Measurements from ENCODE around the gene RBM18. TPM values are rescaled to one million over a fixed set of nuclear protein-coding genes. Genes with fewer than 3 reads are reported as not detected.
A peak's percentile ranks its signal among the peaks of the same experiment; 100 is the strongest.

The RBM18 gene
- total and polyA plus RNA-seq, 2 donors (not counting 1 experiment from before 2014, with no cell fraction given): 9.7 to 12.4 TPM

DNA sequence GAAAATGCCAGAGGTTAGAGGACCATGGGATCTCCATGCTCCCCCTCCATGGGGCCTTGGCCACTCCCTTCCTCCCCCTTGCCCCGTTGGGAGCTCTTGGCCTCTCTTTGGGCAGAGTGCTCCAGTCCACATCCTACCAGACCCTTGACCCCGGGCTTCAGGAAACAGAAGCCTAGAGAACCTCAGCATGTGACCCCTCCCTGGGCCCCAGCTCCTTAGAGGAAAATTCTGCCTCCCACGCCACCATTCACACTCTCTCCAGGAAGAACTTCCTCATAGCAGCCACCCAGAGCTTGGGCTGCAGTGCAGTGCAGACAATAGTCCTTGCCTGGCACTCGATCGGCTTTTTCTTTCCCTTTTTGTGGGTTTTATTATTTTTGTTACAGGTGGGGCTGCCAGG, 41.8 kb downstream of the RBM18 start:
- Mint-ChIP-seq H3K4me1 (peaks cover 34% of the 10 kb centered on the region), H3K27ac (no peak overlapping the region), H3K27me3 (peaks cover 84% of the 10 kb centered on the region), H3K4me3 (no peak overlapping the region), H3K9me3 (ENCODE audit: insufficient read depth) (no peaks in the 10 kb centered on the region)
- Histone ChIP-seq H3K9me3 (ENCODE audit: control extremely low read depth in 1 of 3, control insufficient read depth in 2 of 3, insufficient read depth in 1 of 3, low read length in 2 of 3) (peaks cover 0 to 30% (median 0%) of the 10 kb centered on the region in 3 donors), H3K27ac (ENCODE audit: low read length in 2 of 2) (no peak overlapping the region), H2AFZ (ENCODE audit: insufficient read depth, low read depth, low read length, poor library complexity, severe bottlenecking) (no peak overlapping the region), H3K36me3 (replicated peaks in 1 of 2; ENCODE audit: control extremely low read depth in 1 of 2, control insufficient read depth in 1 of 2, extremely low read depth in 1 of 2, insufficient read depth in 2 of 2, low read length in 1 of 2) (no peaks in the 10 kb centered on the region), H3K9ac (ENCODE audit: low read length) (no peak overlapping the region), H3K4me1 (ENCODE audit: control insufficient read depth in 2 of 2, insufficient read depth in 2 of 2, low read length in 2 of 2) (peaks cover 33 to 35% of the 10 kb centered on the region in 2 donors), H3K4me2 (replicated peaks; ENCODE audit: low read depth, low read length, poor library complexity, severe bottlenecking) (no peak overlapping the region), H3K27me3 (replicated peaks in 1 of 4; ENCODE audit: control extremely low read depth in 1 of 4, control insufficient read depth in 3 of 4, insufficient read depth in 4 of 4, low read length in 3 of 4) (peaks cover 0 to 70% (median 39%) of the 10 kb centered on the region in 4 experiments), H3K79me2 (ENCODE audit: control insufficient read depth, insufficient read depth, low read length) (no peaks in the 10 kb centered on the region), H3K4me3 (ENCODE audit: control extremely low read depth in 1 of 5, extremely low read depth in 1 of 5, insufficient read depth in 1 of 5, low read depth in 2 of 5, low read length in 4 of 5) (no peak overlapping the region), H4K20me1 (ENCODE audit: control insufficient read depth, insufficient read depth, low read length, poor library complexity, severe bottlenecking) (no peaks in the 10 kb centered on the region)
- ATAC-seq (ENCODE audit: low read depth) (no peak), DNase-seq (no peak)
- ChIA-PET CTCF (no interaction called here), POLR2A (no interaction called here)
- TF ChIP-seq, protein P1, sequence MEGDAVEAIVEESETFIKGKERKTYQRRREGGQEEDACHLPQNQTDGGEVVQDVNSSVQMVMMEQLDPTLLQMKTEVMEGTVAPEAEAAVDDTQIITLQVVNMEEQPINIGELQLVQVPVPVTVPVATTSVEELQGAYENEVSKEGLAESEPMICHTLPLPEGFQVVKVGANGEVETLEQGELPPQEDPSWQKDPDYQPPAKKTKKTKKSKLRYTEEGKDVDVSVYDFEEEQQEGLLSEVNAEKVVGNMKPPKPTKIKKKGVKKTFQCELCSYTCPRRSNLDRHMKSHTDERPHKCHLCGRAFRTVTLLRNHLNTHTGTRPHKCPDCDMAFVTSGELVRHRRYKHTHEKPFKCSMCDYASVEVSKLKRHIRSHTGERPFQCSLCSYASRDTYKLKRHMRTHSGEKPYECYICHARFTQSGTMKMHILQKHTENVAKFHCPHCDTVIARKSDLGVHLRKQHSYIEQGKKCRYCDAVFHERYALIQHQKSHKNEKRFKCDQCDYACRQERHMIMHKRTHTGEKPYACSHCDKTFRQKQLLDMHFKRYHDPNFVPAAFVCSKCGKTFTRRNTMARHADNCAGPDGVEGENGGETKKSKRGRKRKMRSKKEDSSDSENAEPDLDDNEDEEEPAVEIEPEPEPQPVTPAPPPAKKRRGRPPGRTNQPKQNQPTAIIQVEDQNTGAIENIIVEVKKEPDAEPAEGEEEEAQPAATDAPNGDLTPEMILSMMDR (IDR thresholded peaks at IDR 0.05): no peak
- TF ChIP-seq EZH2 (IDR thresholded peaks at IDR 0.05; ENCODE audit: borderline replicate concordance, insufficient read depth, low read depth, low read length, poor library complexity, severe bottlenecking): no peak
- intact Hi-C loops (cut with micrococcal nuclease): no loop called here
- 35% methylated on average over 2 of the region's 5 CpGs for WGBS (ENCODE audit: insufficient coverage)

DNA sequence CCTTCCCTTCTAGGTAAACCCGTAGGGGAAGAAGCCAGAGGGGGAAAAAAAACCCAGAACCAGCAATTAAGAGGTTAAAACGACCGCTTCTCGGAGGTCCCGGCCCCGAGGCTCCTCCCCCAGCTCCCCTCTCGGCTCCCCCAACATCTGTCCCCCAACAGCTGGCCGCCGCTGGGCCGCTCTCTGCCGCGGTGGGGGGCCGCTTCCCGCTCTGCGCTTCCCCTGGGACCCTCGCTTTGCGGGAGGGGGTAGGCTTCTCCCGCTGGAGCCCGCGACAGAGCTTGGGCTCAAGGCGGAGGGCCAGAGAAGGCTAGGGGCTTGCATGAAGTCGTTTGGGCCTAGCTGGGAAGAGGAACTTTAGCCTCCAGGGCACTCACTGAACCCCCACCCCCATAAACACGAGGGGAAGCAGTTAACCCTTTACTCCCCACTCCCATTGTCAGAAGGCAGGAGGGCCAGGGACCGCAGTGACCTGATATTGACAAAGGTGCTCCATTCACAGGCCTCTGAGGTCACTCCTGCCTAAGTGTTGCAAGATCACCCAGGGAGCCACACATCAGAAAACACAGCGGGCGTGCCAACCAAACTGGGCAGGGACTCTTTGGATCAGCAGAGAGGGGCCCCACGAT, 43.3 kb downstream of the RBM18 start:
- Histone ChIP-seq H3K79me2 (ENCODE audit: control insufficient read depth, insufficient read depth, low read length) (no peaks in the 10 kb centered on the region), H3K4me1 (ENCODE audit: control insufficient read depth in 2 of 2, insufficient read depth in 2 of 2, low read length in 2 of 2) (peaks cover 33 to 38% of the 10 kb centered on the region in 2 donors), H3K27ac (ENCODE audit: low read length in 2 of 2) (no peak overlapping the region), H3K27me3 (replicated peaks in 1 of 4; ENCODE audit: control extremely low read depth in 1 of 4, control insufficient read depth in 3 of 4, insufficient read depth in 4 of 4, low read length in 3 of 4) (peaks cover 0 to 80% (median 46%) of the 10 kb centered on the region in 4 experiments), H3K9me3 (ENCODE audit: control extremely low read depth in 1 of 3, control insufficient read depth in 2 of 3, insufficient read depth in 1 of 3, low read length in 2 of 3) (peaks cover 0 to 29% (median 0%) of the 10 kb centered on the region in 3 donors), H4K20me1 (ENCODE audit: control insufficient read depth, insufficient read depth, low read length, poor library complexity, severe bottlenecking) (no peaks in the 10 kb centered on the region), H3K36me3 (replicated peaks in 1 of 2; ENCODE audit: control extremely low read depth in 1 of 2, control insufficient read depth in 1 of 2, extremely low read depth in 1 of 2, insufficient read depth in 2 of 2, low read length in 1 of 2) (no peaks in the 10 kb centered on the region), H2AFZ (ENCODE audit: insufficient read depth, low read depth, low read length, poor library complexity, severe bottlenecking) (no peak overlapping the region), H3K4me3 (ENCODE audit: control extremely low read depth in 1 of 5, extremely low read depth in 1 of 5, insufficient read depth in 1 of 5, low read depth in 2 of 5, low read length in 4 of 5) (no peak overlapping the region), H3K9ac (ENCODE audit: low read length) (no peak overlapping the region), H3K4me2 (replicated peaks; ENCODE audit: low read depth, low read length, poor library complexity, severe bottlenecking) (peak overlapping the region; percentile 35)
- WGBS (ENCODE audit: insufficient coverage): 15% methylated on average over 25 of the region's 27 CpGs
- Mint-ChIP-seq H3K4me1 (peaks cover 32% of the 10 kb centered on the region), H3K9me3 (ENCODE audit: insufficient read depth) (no peaks in the 10 kb centered on the region), H3K27me3 (peaks cover 82% of the 10 kb centered on the region), H3K4me3 (no peak overlapping the region), H3K27ac (no peak overlapping the region)
- ChIA-PET CTCF (no interaction called here), POLR2A (no interaction called here)
- intact Hi-C loops (cut with micrococcal nuclease): no loop called here
- no peak for DNase-seq
- no peak for ATAC-seq (ENCODE audit: low read depth)
- TF ChIP-seq, protein P1 (IDR thresholded peaks at IDR 0.05): no peak
- TF ChIP-seq EZH2 (IDR thresholded peaks at IDR 0.05; ENCODE audit: borderline replicate concordance, insufficient read depth, low read depth, low read length, poor library complexity, severe bottlenecking): no peak
